GM10266 (cell line): Measurements from ENCODE around the gene SLC2A13.
"Not testable (repeated sequence)": the region's sequence is repeated elsewhere in the genome, so short reads cannot be mapped to it uniquely, and the experiment has no call there.

Experiments used
- DNase-seq: peaks from one replicate; pipeline ENCODE4 v3.0.0; 2012; ENCODE audit errors: extremely low spot score
- TF ChIP-seq, protein P1 (sequence below): IDR thresholded peaks from 2 replicates; pipeline ENCODE4 v1.5.1; 2012; ENCODE audit warnings: mild to moderate bottlenecking, low read depth; ENCODE audit not compliant: control insufficient read depth, insufficient read depth; ENCODE audit errors: missing control alignments

Gene SLC2A13

DNA sequence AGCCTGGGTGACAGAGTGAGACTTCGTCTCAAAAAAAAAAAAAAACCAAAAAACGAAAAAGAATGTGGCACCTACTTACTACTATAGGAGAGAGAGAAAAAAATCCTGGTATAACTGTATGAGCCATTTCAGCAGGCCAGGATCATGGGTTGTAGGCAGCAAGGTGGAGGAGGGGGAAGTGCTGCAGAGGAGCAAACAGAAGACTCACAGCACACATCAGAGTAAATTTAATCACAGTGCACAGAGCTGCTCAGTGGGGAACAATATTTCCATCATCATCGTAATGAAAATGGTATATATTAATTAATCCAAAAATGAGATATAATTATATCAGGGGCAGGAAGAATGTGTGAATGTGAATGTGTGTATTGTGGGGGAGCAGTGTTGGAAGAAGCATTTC is 175.8 kb downstream of the SLC2A13 start:
- TF ChIP-seq, protein P1, sequence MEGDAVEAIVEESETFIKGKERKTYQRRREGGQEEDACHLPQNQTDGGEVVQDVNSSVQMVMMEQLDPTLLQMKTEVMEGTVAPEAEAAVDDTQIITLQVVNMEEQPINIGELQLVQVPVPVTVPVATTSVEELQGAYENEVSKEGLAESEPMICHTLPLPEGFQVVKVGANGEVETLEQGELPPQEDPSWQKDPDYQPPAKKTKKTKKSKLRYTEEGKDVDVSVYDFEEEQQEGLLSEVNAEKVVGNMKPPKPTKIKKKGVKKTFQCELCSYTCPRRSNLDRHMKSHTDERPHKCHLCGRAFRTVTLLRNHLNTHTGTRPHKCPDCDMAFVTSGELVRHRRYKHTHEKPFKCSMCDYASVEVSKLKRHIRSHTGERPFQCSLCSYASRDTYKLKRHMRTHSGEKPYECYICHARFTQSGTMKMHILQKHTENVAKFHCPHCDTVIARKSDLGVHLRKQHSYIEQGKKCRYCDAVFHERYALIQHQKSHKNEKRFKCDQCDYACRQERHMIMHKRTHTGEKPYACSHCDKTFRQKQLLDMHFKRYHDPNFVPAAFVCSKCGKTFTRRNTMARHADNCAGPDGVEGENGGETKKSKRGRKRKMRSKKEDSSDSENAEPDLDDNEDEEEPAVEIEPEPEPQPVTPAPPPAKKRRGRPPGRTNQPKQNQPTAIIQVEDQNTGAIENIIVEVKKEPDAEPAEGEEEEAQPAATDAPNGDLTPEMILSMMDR = no peak
- DNase-seq = no peak

DNA sequence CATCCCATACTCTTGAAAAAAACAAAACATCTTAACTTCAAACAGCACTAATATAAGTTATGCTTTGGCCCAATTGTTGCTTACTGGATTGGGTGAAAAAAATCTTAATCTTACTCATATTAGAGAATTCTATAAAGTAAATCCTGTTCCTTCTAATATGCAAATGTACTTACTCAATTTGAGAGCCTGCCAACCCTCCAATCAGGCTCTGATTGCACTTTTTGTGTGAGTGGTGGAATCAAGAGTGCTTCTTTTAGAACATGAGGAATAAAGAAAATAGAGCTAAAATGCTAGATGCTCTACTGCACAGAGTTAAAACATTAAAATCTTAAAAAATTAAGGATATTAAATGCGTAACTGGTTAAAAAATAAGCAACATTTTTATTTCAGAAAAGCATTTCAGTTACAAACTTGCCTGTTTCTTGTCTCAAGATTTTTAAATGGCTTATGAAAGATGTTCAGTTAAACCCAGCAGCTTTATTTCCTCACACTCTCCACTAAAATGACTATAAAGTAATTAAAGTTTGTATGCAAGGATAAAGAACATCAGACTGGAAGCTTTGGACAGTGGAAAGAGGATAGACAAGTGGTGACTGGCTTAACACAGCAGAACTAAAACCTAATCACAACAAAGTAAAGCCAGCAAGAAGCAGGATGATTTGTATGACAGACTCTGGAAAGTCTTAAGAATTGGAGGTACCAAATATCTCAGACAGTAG is 177.5 kb downstream of the SLC2A13 start:
- no peak for DNase-seq
- TF ChIP-seq, protein P1 = no peak

DNA sequence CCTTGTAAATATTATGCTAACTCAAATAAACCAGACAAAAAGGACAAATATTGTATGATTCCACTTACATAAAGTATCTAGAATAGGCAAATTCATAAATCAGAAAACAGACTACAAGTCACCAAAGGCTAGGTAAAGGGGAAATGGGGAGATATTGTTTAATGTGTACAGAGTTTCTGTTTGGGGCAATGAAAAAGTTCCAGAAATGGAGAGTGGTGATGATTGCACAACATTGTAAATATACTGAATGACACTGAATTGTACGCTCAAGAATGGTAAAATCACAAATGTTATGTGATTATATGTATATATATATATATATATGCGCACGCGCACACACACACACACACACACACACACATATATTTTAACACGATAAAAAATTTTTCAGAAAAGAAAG is 182.5 kb downstream of the SLC2A13 start:
- TF ChIP-seq, protein P1 = no peak
- no peak for DNase-seq

DNA sequence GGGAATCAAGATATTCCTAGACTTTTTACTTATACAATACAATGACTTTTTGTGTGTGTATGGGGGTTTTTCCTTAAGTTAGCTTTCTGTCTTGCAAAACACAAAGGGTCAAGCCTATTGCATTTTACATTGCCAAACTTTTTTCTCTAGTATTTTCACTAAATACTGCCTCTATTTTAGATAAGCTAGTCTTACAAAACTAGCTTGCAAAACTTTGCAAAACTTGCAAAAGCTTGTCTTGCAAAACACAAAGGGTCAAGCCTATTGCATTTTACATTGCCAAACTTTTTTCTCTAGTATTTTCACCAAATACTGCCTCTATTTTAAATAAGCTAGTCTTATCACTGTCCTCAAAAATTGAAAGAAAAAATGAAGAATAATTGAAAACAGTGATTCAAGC is 183.3 kb downstream of the SLC2A13 start:
- DNase-seq = not testable (repeated sequence)

DNA sequence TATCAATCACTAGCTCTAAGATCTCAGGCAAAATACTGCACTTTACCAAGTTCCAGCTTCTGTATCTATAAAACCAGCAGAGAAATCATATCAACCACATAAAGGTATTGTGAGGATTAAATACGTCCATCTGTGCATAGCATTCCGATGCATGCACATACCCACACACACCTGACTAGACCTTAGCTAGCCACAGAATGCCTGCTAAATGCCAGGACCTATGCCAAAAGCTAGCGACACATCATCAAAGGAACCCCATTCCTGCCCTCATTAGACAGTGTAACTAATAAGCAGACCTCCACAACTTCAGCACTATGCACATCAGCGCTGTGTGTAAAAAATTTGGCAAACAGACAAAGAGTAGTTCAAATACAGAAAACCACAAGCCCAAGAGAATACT is 185.2 kb downstream of the SLC2A13 start:
- TF ChIP-seq, protein P1 = no peak
- no peak for DNase-seq

DNA sequence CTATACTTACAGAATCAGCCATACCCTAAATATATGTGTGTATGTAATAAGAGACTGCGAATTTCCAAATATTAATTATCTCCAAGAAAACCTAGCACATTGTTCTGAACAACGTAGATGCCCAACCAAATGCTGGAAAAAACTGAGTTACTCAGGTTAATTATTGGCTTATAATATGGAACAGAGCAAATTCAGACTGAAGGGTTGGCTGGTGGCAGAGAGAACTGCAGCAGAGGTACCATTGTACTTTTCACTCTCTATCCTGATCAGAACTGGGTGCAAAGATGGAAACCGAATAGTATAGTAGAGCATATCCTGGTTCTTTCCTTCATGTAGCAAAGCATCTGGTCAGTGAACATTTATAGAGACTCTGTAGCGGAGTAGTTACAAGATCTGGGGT is 185.7 kb downstream of the SLC2A13 start:
- no peak for DNase-seq
- TF ChIP-seq, protein P1 = no peak

DNA sequence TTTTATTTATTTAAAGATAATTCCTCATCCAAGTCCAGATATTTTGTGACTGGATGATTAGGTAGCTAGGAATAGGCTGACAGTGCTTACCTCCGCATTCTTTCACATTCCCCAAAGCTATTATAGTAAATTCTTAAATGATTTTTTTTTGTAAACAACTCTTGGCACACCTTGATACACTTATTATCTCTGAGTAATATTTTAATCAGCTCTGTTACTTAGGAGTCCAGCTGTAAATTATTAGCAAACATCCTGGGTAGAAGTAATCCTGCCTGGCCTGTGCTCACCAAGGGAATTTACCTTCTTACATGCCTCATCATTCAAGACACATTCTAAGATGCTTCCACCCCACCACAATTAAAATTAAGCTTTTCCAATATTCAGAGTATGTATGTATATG is 186.1 kb downstream of the SLC2A13 start:
- no peak for DNase-seq
- TF ChIP-seq, protein P1 = no peak

DNA sequence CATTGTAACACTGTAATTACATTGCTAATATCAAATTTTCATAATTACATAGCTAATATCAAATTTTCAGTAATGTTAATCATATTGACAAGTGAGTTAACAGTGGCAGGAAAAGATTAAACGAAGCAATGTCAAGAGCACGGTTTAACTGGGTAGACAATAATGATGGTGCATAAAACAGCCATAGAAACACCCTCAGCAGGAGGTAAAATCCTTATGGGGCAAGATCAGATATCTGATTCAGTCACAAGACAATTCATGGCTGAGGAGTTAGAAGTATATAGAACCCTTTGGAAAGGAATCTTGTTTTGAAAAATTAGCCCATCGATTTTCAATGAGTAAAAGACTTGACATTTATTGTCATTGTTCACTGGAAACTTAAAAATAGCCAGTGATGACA is 190.6 kb downstream of the SLC2A13 start:
- no peak for DNase-seq
- TF ChIP-seq, protein P1 = no peak
